HCT116 (cell line): ENCODE measurements around the gene LIN52. TPM values are rescaled to one million over a fixed set of nuclear protein-coding genes. Genes with fewer than 3 reads are reported as not detected.

Experiments
- ATAC-seq: fragments of 200-7000 bp; cut with Tn5 transposase; 2 replicates; pipeline ENCODE4 v1.9.1; 2020; ENCODE audit warnings: mild to moderate bottlenecking, moderate library complexity
- BruUV-seq: library from RNA; stranded (reverse); fragments of 400-500 nt; replicated peaks from 2 replicates; lab custom pipeline; 2021; lab: Mats Ljungman, UMichigan
- CTCF ChIA-PET: fragments of 300-600 bp; sonication (Branson Sonifier 250); formaldehyde crosslinking; loops from one replicate; lab custom pipeline; 2021; ENCODE audit warnings: antibody characterized with exemption; lab: Charles Lee
- POLR2A ChIA-PET: fragments of 300-600, 350-600 bp; sonication (Branson Sonifier 250); formaldehyde crosslinking; loops from one replicate; lab custom pipeline; 2021; ENCODE audit warnings: antibody characterized with exemption; lab: Charles Lee
- RAD21 ChIA-PET, 2 experiments: fragments of 300-600 bp; sonication (Branson Sonifier 250); formaldehyde crosslinking; loops; one replicate each; lab custom pipeline; 2023; ENCODE audit warnings: low total read pairs in 2 of 2; ENCODE audit not compliant: uncharacterized antibody in 2 of 2, unreplicated experiment in 2 of 2, low non-redundant PET in 1 of 2; lab: Charles Lee
- DNase-seq: peaks from one replicate; pipeline ENCODE4 v3.0.0-alpha.2; 2010; ENCODE audit warnings: low read depth, low spot score
- H2AFZ ChIP-seq: fragments of 200-600 bp; shearing (Covaris generic), sonication (generic); 2 replicates; pipeline ENCODE4 v1.6.1; 2017; ENCODE audit warnings: low read depth, mixed run types, mixed read lengths, antibody characterized with exemption, low read length; ENCODE audit not compliant: poor library complexity, severe bottlenecking
- H3K27ac ChIP-seq: 2 replicates; pipeline ENCODE4 v1.5.1; 2012; ENCODE audit warnings: low read depth, low read length
- H3K27me3 ChIP-seq: fragments of 200-600 bp; sonication (generic); 2 replicates; pipeline ENCODE4 v1.6.1; 2016; ENCODE audit warnings: mixed run types, low read length, mixed read lengths; ENCODE audit not compliant: insufficient read depth
- H3K36me3 ChIP-seq, 2 experiments: fragments of 200-500 bp in 1 of 2; fragments of 200-600 bp in 1 of 2; sonication (Bioruptor generic) in 1 of 2; sonication (generic) in 1 of 2; 2 replicates each; pipeline versions ENCODE4 v1.5.1 to v1.6.1; 2014 to 2016; ENCODE audit warnings: low read length in 2 of 2, inconsistent platforms in 1 of 2, mixed read lengths in 1 of 2, mixed run types in 1 of 2; ENCODE audit not compliant: insufficient read depth in 2 of 2, control insufficient read depth in 1 of 2
- H3K4me1 ChIP-seq, 2 experiments: fragments of 200-600 bp in 1 of 2; sonication (generic) in 1 of 2; 2 replicates each; pipeline versions ENCODE4 v1.5.1 to v1.6.1; 2012 to 2017; ENCODE audit warnings: low read length in 2 of 2, inconsistent platforms in 1 of 2, mild to moderate bottlenecking in 1 of 2, mixed read lengths in 1 of 2, mixed run types in 1 of 2, moderate library complexity in 1 of 2; ENCODE audit not compliant: insufficient read depth in 2 of 2, control insufficient read depth in 1 of 2
- H3K4me2 ChIP-seq: fragments of 200-600 bp; sonication (generic); 2 replicates; pipeline ENCODE4 v1.6.1; 2017; ENCODE audit warnings: mixed run types, low read length, mixed read lengths
- H3K4me3 ChIP-seq, 2 experiments: fragments of 200-600 bp in 1 of 2; sonication (generic) in 1 of 2; replicated peaks in 1 of 2; 2 replicates each; pipeline ENCODE4 v1.5.1; 2011 to 2016; ENCODE audit warnings: low read length in 2 of 2, control low read depth in 1 of 2, low read depth in 1 of 2, mild to moderate bottlenecking in 1 of 2, mixed read lengths in 1 of 2, mixed run types in 1 of 2
- H3K79me2 ChIP-seq: fragments of 200-600 bp; sonication (generic); 2 replicates; pipeline ENCODE4 v1.6.1; 2017; ENCODE audit warnings: mild to moderate bottlenecking, mixed run types, low read length, moderate library complexity, mixed read lengths; ENCODE audit not compliant: insufficient read depth
- H3K9ac ChIP-seq: fragments of 200-600 bp; sonication (generic); 2 replicates; pipeline ENCODE4 v1.6.1; 2016; ENCODE audit warnings: low read length, mixed read lengths
- H3K9me2 ChIP-seq: fragments of 200-600 bp; sonication (generic), shearing (Covaris generic); 2 replicates; pipeline ENCODE4 v1.6.1; 2017; ENCODE audit warnings: mixed run types, mild to moderate bottlenecking, moderate library complexity; ENCODE audit not compliant: insufficient read depth
- H3K9me3 ChIP-seq, 2 experiments: fragments of 200-500 bp in 1 of 2; fragments of 200-600 bp in 1 of 2; sonication (Bioruptor generic) in 1 of 2; sonication (generic) in 1 of 2; 2 replicates each; pipeline ENCODE4 v1.6.1; 2014 to 2017; ENCODE audit warnings: low read length in 2 of 2, mixed read lengths in 2 of 2, inconsistent platforms in 1 of 2, low read depth in 1 of 2, mild to moderate bottlenecking in 1 of 2, mixed run types in 1 of 2, moderate library complexity in 1 of 2; ENCODE audit not compliant: control insufficient read depth in 1 of 2, insufficient read depth in 1 of 2
- H4K20me1 ChIP-seq: fragments of 200-600 bp; sonication (generic), shearing (Covaris generic); 2 replicates; pipeline ENCODE4 v1.6.1; 2017; ENCODE audit warnings: mixed run types, mild to moderate bottlenecking, moderate library complexity; ENCODE audit not compliant: insufficient read depth
- ATF3 ChIP-seq: IDR thresholded peaks from 2 replicates; pipeline ENCODE4 v1.6.1; 2012
- CBX3 ChIP-seq: IDR thresholded peaks from 2 replicates; pipeline ENCODE4 v1.6.1; 2012; ENCODE audit warnings: low read depth
- CTCF ChIP-seq, 3 experiments: fragments of 200-600 bp in 1 of 3; sonication (generic) in 1 of 3; IDR thresholded peaks in 2 of 3; conservative IDR thresholded peaks in 1 of 3; 2 replicates each; pipeline ENCODE4 v1.5.1; 2012 to 2017; ENCODE audit warnings: low read depth in 2 of 3, low read length in 2 of 3, antibody characterized with exemption in 1 of 3, borderline replicate concordance in 1 of 3, control low read depth in 1 of 3, mild to moderate bottlenecking in 1 of 3, mixed read lengths in 1 of 3, mixed run types in 1 of 3, moderate library complexity in 1 of 3; ENCODE audit not compliant: insufficient read depth in 1 of 3
- EZH2 ChIP-seq: fragments of 200-600 bp; sonication (generic); IDR thresholded peaks from 2 replicates; pipeline ENCODE4 v1.6.1; 2017; ENCODE audit warnings: antibody characterized with exemption, mixed run types
- EZH2phosphoT487 ChIP-seq: fragments of 200-600 bp; IDR thresholded peaks from 2 replicates; pipeline ENCODE4 v1.6.1; 2018; ENCODE audit warnings: antibody characterized with exemption, borderline replicate concordance
- MAX ChIP-seq: IDR thresholded peaks from 2 replicates; pipeline ENCODE4 v1.6.1; 2012
- POLR2A ChIP-seq: IDR thresholded peaks from 2 replicates; pipeline ENCODE4 v1.7.0; 2011; ENCODE audit warnings: borderline replicate concordance; ENCODE audit not compliant: insufficient read depth, insufficient read length; ENCODE audit errors: extremely low read depth
- POLR2AphosphoS5 ChIP-seq: IDR thresholded peaks from 2 replicates; pipeline ENCODE4 v1.6.1; 2011; ENCODE audit warnings: mild to moderate bottlenecking, low read depth, low read length, moderate library complexity
- RAD21 ChIP-seq: IDR thresholded peaks from 2 replicates; pipeline ENCODE4 v1.6.1; 2012; ENCODE audit warnings: low read depth, mild to moderate bottlenecking
- REST ChIP-seq: IDR thresholded peaks from 2 replicates; pipeline ENCODE4 v1.6.1; 2012; ENCODE audit warnings: low read depth
- SP1 ChIP-seq: IDR thresholded peaks from 2 replicates; pipeline ENCODE4 v1.6.1; 2012; ENCODE audit warnings: low read depth
- SRF ChIP-seq: IDR thresholded peaks from 2 replicates; pipeline ENCODE4 v1.6.1; 2012; ENCODE audit warnings: low read depth
- YY1 ChIP-seq: IDR thresholded peaks from 2 replicates; pipeline ENCODE4 v1.6.1; 2011; ENCODE audit warnings: low read length, low read depth, moderate library complexity, mild to moderate bottlenecking; ENCODE audit not compliant: insufficient replicate concordance; ENCODE audit errors: extremely low read depth
- ZBTB33 ChIP-seq: IDR thresholded peaks from 2 replicates; pipeline ENCODE4 v1.6.1; 2011; ENCODE audit warnings: mild to moderate bottlenecking, low read length, moderate library complexity; ENCODE audit not compliant: insufficient replicate concordance; ENCODE audit errors: extremely low read depth
- ZFX ChIP-seq: fragments of 450-650 bp; IDR thresholded peaks from 2 replicates; pipeline ENCODE4 v1.6.1; 2017
- ZNF274 ChIP-seq: fragments of 200-500 bp; sonication (Bioruptor generic); IDR thresholded peaks from 2 replicates; pipeline ENCODE4 v1.6.1; 2014; ENCODE audit warnings: mild to moderate bottlenecking, low read depth, low read length, inconsistent platforms
- intact Hi-C: fragments of 100-400 bp; cut with micrococcal nuclease; formaldehyde crosslinking; loops from 2 replicates; pipeline ENCODE4 v1.10.0; 2022
- total RNA-seq: library from RNA; stranded (reverse); gene quantifications from one replicate; pipeline ENCODE4 v1.2.1, GENCODE V29; 2021; ENCODE audit not compliant: unreplicated experiment

The LIN52 gene
- total RNA-seq, 1 experiment from 2014 or later = 9.6 TPM

GRCh38 chr14:74235017-74235416 lies 150.3 kb downstream of the LIN52 start:
- H3K9ac ChIP-seq = no peak overlapping the region
- BruUV-seq = no TSS peak
- DNase-seq (no peak), ATAC-seq (no peak)
- no peaks in the 10 kb centered on the region for H3K4me1 ChIP-seq
- TF ChIP-seq POLR2AphosphoS5 (no peak), ATF3 (no peak), REST (no peak), MAX (no peak), ZFX (no peak), RAD21 (no peak), ZNF274 (no peak), YY1 (no peak), EZH2phosphoT487 (no peak), ZBTB33 (no peak), SP1 (no peak), CBX3 (no peak), CTCF (IDR thresholded peaks at IDR 0.05 in 2 of 3, conservative IDR thresholded peaks at IDR 0.05 in 1 of 3; ENCODE audit: borderline replicate concordance in 1 of 3, insufficient read depth in 1 of 3, low read depth in 2 of 3, low read length in 2 of 3) (no peak), EZH2 (no peak), POLR2A (no peak), SRF (no peak)
- no peak overlapping the region for H3K4me3 ChIP-seq
- H3K36me3 ChIP-seq = no peaks in the 10 kb centered on the region
- H3K79me2 ChIP-seq = no peaks in the 10 kb centered on the region
- no peaks in the 10 kb centered on the region; a peak in 1 of 4 replicates for H3K9me3 ChIP-seq
- ChIA-PET RAD21 (no interaction called here), CTCF (no interaction called here), POLR2A (no interaction called here)
- H3K27me3 ChIP-seq = 0 out of 2 replicates have a peak, but pooled peaks cover 7% of the 10 kb centered on the region
- no peak overlapping the region for H3K27ac ChIP-seq
- no peaks in the 10 kb centered on the region for H3K9me2 ChIP-seq
- no peak overlapping the region for H3K4me2 ChIP-seq
- intact Hi-C loops = no loop called here
- no peaks in the 10 kb centered on the region for H4K20me1 ChIP-seq
- H2AFZ ChIP-seq = no peak overlapping the region
